SU-DHL-6 (cell line): ENCODE data around the gene LDHAL6B.

Source experiments
- CTCF ChIP-seq: fragments of 200-600 bp; sonication (generic); IDR thresholded peaks from one replicate; pipeline ENCODE4 v1.5.1; 2017; ENCODE audit warnings: antibody characterized with exemption, mild to moderate bottlenecking, low read length, moderate library complexity; ENCODE audit not compliant: insufficient read depth, poor library complexity, severe bottlenecking
- EZH2phosphoT487 ChIP-seq: fragments of 200-600 bp; sonication (generic), shearing (Covaris generic); conservative IDR thresholded peaks from 2 replicates; pipeline ENCODE4 v1.6.1; 2018; ENCODE audit warnings: mild to moderate bottlenecking, antibody characterized with exemption, low read length, moderate library complexity, mixed read lengths

GRCh38 chr15:59178151-59178695, 28.4 kb upstream of the LDHAL6B start:
- TF ChIP-seq CTCF (no peak), EZH2phosphoT487 (no peak)
